Measurements from ENCODE around the gene CXorf38.
A peak's percentile ranks its signal among the peaks of the same experiment; 100 is the strongest.

Gene CXorf38

DNA sequence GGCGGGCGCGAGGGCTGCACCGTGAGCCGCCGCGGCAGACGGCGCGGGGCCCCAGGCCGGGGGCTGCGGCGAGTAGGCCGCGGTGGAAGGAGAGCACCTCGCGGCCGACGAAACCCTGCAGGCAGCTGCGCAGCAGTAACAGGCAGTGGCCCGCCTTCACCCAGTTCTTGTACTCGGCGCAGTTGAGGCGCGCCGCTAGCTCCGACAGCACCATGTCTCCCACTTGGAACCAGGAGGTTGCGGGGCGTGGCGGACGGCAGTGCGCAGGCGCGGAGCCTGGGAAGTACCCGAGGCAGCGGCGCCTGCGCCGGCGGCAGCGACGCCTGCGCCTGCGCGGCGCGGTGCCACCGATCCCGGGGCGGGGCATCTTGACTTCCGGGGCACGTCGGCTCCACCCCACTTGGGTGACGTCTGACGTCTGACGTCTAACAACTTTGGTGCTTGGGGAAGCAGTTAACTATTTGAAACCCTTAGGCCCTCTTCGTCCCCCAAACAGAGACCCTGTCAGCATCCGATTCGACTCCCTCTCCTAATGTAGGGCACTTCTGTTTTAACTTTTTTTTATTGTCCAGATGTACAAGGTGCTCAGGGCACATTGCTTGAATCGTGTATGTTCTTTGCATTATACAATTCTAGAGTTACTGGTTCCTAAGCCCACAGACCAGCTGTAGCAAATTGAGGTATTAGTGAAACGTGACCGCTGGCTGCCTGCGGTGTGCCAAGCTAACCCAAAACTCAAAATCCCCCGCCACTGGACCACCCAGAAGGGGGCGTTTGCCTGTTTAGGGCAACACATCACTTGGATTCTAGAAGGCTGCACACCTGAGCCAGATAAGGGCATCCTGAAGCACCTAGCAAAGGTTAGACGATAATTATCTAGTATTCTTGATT is at the start of gene CXorf38:
Gene CXorf38 (minus strand): TSS at position 255 of the 891 bp plus-strand sequence. CDS start 41 bp downstream, at position 214.
- DNase-seq: peak; percentile 78

- DNase-seq: no peak
Measured at GRCh38 chrX:40694802-40695201, 47.4 kb upstream of the CXorf38 start.

DNA sequence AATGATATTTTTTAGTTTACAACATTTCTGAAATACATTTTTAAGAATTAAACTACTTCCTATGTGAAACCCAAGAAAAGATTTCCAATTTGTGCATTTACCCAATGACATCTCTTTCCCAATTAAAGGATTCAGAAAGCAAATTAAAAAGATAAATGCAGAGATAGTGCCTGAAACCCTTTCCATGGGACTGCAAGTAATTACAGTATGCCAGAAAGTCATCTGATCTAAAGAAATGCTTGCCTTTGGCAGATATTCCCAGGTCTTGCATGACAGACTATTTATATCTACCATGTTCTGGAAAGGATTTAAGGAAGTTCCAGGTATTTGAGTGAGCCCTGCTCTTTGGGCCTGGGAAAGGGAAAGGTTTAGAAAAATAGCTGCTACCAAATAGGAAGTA is 41.6 kb upstream of the CXorf38 start:
- DNase-seq: no peak

DNA sequence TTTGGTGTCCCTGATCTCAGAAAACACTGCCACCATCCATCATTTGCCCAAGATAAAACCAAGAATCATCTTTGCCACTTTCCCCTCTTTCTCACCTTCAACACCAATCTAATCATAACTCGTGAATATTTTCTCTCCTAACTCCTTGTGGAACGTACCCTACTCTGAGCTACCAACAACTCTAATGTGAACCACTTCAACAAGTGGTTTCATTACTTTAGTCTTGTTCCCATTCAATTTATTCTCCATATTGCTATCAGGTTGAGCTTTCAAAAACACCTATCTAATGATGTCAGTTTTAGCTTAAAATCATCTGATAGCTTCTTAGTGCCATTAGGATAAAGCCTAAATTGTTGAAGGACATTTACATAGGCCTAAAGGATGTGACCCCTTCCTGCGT is 39.8 kb upstream of the CXorf38 start:
- DNase-seq: no peak

DNA sequence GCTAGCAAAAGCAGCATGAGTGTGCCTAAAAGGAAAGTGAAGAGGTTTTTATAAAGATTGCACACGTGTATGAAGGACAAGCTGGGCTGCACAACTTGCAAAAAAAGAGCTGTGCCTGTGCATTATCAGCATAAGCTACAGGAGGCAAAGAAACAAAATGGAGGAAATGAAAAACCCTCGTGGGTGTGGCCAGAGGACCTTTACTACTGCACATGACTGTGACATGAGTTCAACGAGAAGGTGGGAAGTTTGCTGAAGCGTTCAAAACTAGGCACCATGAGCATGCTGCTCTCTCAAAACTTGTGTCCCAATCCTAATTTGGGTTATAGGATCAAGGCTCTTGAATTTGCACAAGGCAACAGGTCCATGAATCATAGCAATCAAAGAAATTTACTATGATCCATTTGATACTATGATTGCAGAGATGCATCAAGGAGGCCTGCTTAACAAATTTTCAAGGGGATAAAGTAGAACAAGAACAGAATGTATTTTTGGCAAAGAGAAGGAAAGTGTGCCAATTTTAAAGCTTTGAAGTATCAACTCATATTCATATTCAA is 38.1 kb upstream of the CXorf38 start:
- no peak for DNase-seq

DNA sequence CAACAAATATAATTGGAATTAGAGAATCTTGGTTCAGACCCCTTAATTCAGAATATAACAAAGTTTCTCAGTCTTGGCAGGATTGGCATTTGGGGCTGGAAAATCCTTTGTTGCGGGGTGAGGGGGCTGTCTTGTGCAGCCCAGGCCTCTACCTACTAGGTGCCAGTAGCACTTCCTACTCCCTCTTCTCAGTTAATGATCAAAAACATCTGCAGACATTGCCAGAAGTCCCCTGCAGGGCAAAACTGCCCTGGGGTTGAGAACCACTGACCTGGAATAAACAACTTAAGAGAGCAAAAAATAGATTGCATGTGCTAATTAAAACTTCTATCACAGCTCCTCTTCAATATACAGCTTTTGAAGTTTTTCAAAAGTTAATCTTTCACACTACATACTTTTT is 36.7 kb upstream of the CXorf38 start:
- no peak for DNase-seq

- DNase-seq: no peak
Measured at GRCh38 chrX:40683245-40683644, 35.9 kb upstream of the CXorf38 start.

DNA sequence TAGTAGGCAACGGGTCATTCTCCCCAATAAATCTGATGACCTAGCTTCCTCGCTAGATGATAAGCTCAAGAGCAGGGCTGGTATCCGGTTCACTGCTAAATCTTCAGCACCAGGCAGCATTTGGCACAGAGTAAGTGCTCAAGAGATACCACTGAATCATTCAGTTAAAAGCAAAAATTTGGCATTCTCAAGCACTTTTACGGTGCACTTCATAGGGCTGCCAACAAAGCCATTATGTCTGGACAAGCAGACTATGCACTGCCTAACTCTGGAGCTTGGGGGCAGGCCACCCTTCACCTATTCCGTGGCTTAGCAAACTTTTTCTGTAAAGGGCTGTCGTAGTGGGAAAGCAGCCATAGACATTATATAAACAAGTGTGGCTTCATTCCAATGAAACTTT is 23.8 kb upstream of the CXorf38 start:
- DNase-seq: no peak

DNA sequence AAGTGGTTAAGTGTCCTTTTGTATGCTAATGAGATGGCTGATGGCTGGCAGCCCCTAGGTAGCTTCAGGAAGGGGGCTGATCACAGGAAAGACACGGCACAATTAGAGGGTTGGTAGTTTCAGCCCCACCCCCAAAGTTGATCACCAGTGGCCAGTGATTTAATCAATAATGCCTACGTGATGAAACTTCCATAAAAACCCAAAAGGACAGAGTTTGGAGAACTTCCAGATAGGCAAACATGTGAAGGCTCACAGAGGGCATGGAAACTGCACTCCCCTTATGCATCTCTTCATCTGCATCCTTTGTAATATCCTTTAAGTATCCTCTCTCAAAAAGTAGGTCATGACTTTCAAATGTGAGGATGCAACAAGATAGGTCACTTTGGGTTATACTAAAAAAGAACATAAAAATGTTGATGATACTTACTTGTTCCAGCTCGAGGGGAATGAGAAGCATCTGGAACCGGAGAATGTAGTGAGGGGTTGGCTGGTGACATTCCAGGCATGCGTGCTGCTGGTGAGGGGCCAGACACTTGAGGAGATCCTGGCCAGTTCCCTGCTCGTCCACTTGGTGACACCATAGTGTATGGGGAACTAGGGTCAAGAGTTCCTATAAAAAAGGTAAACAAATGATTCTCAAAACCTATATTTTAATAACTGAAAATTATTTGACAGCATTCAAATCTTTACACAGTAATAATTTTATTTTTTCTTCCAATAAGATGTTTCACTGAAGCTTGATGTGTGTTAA is 16.7 kb upstream of the CXorf38 start:
- DNase-seq: no peak

DNA sequence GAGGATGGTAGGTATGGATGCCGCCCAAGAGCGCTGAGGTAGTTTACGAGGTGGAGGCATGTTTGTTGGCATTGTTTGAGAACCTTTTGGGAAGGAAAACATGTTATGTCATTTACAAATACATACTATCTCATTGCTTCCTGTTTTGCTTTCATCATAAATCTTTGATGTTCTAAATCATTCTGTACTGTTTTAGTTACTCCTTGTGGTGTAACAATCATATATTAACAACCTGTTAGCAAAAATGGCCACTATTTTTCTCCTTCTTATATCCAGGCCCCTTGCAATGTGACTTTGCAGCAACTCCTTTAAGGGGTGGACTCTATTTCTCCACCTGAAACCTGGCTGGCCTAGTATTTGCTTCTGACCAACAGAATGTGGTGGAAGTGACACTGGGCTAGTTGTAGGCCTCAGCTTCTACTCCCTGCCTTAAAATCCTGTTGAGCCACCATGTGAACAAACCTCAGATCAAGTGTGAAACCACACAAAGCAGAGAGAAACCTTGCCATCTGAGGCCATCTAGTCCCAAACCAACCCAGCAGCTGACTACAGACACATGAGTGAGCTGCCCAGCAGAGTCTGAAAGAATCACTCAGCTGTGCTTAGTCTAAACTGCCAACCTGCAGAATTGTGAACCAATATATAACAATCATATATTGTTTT is 15.8 kb upstream of the CXorf38 start:
- DNase-seq: no peak

DNA sequence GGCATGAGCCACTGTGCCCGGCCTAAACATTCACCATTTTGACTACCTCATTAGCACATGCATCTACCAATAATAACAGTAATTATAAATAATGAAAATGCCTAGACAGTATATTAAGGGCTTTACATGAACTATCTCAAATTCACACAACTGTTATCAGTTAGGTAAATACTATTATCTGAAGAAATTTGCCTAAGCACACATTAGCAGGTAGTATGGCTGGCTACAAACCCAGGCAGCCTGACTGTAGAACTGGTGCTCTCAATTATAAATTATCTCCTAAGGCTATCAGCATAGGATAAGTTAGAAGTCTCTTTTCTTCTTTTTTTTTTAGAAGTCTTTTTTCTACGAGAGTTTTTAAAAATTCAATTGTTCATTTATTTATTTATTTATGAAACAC is 14.1 kb upstream of the CXorf38 start:
- no peak for DNase-seq

- DNase-seq: no peak
Measured at GRCh38 chrX:40660381-40660780, 13.0 kb upstream of the CXorf38 start.

DNA sequence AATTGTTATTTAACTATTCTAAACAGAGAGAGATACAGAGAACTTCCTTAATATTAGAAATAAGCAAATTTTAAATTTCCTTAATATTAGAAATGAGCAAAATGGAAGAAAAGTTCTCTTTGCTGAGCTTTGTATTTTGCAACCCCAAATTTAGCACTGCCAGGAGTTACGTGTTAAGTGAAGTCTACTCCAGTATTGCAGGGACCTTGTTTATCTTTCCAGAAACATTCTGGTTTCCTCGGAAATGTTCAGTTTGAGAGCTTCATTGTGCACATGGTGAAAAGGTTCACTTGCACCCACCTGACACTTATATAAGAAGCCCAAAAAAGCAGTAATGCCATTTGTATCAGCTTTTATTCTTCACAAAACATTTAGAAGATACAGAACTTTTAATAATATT is 6.2 kb upstream of the CXorf38 start:
- no peak for DNase-seq

DNA sequence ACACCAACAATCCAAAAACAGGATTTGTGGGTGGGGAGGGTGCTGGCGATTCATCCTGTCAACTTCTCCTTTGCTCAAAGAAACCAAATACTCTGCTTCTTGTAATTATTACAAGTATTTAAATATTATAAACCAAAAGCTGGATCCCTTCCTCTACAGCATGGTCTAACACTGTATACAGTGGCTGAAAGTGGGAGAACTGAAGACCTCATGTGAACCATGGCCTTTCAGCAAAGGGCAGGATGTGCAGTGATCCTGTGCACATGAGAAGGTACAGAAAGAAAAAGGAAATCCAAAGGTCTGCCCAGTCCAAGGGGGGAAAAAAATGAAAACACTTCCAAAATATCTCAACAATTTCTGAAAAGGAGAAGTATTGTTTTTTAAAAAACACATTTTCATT is 5.3 kb upstream of the CXorf38 start:
- no peak for DNase-seq

DNA sequence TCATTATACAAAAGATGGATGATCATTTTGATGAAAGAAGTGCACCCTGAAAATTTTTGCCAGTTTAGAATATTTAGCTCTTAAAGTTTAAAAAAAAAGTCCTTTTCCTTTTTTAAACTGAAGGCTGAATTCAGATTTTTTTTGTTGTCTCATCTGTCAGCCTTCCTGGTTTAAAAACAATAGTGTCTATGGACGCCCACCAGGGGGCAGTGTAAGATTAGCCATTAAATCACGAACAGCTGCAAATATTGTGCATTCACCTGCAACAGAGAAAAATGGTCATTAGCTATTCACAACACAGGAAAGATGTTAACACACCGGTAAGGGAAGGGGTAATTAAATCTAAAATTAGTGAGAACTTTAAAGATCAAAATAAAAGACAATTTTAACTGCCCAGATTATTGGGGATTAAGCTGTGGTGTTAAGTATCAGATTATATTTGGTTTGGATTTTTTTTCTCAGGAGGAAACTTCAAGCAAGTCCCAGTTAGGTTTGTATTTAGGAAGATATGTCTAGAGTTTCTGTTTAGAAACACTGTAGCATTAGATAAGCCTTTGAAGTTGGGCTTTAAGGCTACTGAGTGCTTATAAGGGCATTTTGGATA is 4.4 kb upstream of the CXorf38 start:
- peak; percentile 78 for DNase-seq

DNA sequence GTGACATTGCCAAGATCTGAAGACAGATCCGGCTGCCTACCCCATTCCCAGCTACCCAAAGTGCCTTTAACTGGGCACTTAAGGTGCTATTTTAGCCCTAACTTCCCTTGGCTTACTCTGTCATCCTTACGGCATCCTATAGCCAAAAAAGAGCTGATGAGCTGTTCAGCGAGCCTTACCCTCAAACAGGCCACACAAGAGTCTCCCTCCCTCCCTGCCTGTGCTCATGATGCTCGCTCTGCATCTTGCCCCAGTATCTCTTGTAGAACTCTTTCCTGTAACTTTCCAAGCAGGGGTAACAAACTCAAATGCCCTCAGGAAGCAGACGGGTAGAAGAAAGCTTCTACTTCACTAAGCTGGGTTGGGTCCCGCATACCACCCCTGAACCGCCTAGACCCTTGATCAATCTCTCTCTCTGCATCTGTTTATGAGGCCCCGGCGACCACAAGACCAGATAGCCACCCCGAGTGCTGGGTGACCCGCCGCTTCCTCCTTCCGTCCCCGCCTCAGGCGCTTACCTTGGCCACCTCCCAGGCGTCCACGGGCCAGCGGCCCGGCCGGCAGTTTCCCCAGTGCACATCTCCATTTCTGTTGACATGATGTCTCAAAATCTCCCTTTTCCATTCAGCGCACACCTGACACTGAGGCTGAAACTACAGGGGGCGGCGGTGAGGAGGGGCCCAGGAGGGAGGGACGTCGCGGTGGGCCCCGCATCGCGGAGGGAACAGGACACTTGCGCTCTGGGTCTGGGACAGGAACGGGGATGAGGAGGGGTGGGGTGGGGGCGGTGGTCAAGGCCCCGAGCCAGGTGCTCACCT is 663 bp downstream of the CXorf38 start:
- peak; percentile 6 for DNase-seq

GRCh38 chrX:40644821-40645358 is 2.5 kb downstream of the CXorf38 start:
- no peak for DNase-seq

- no peak for DNase-seq
Measured at GRCh38 chrX:40644176-40644575, 3.2 kb downstream of the CXorf38 start.

DNA sequence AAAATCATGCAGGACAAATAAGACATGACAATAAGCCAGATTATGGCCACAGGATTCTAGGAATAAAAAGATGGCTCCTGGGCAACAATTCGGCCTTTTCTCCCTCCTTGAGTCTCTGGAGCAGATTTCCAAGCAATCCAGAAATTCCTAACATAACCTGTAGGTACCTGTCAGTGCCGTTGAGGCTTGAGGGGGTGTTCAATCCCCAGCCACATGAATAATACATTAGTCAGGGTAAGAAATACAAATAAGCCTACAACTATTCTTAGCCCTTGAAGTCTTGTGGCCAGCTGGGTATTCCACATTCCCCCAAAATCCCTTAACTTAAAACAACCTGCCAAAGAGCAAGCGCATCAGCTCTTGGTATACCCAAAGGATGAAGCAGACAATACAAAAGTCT is 9.7 kb downstream of the CXorf38 start:
- no peak for DNase-seq

DNA sequence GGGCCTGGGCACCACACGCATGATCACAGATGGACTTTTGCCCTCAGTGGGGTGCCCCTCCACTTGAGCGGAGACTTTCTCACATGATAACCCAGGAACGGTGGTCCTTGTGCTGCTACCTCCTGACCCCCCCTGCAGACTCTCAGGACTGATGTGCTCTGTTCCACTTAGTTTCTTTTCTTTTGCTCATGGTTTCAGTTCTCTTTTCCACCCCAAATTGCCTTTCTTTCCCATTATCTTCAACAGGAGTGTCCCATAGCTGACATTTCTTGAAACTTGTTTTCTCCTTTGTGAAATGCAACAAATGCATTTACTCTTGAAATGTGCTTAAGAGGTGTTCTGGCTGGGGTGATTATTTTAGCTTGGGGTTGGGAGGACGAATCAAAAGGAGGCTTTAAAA is 15.2 kb downstream of the CXorf38 start:
- DNase-seq: no peak

- DNase-seq: no peak
Measured at GRCh38 chrX:40628506-40628905, 18.9 kb downstream of the CXorf38 start.

GRCh38 chrX:40625294-40625693 is 22.1 kb downstream of the CXorf38 start:
- no peak for DNase-seq
